Limb (tissue), 2 donors: Measurements from ENCODE around the gene PRKCB.
A peak's percentile ranks its signal among the peaks of the same experiment; 100 is the strongest.

Experiments used
- DNase-seq, 2 donors: peaks; one replicate each; pipeline ENCODE4 v3.0.0-alpha.2; 2016; ENCODE audit errors: extremely low spot score in 2 of 2

PRKCB gene

GRCh38 chr16:23836404-23837311 is 875 bp downstream of the PRKCB start:
- peak in 1 of 2 donors; percentile 46 for DNase-seq

DNA sequence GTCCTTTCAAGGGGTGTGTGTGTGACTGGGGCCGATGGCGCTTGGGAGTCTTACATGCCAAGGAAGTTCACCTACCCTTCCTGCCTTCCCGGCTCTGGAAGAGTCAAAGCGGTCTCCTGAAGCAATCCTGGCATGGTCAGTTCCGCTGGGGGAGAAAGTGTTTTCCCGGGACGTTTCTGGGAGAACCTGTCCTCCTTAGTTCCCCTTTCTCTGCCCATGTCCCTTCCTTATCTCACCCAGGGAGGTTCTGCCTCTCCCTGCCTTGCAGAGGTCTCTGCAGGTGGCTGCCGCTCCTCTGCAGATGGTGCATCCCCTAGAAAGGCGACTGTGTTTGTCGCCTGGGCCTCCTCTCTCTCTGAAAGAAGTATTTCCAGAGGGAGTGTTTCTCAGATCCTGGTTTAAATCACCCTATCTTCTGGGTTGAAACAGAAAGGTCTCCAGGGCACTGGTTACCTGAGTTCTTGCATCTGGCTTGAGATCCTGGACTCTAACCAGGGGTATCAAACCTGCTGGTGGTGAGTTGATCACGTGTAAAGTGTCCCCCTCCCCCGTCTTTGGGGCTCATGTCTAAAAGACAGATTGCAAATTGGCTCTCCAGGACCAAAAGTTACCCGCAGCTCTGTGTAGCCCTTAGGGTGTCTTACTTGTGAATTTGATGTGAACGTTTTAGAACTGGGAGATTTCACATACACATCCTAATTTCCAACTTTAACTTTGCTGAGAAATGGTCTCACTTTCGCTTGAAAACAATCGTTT is 1.9 kb downstream of the PRKCB start:
- no peak for DNase-seq

- no peak for DNase-seq
Measured at GRCh38 chr16:23838485-23839142, 2.8 kb downstream of the PRKCB start.

- DNase-seq, result no peak
Measured at GRCh38 chr16:23840310-23840709, 4.5 kb downstream of the PRKCB start.

GRCh38 chr16:23842137-23842600 is 6.4 kb downstream of the PRKCB start:
- no peak for DNase-seq

- no peak for DNase-seq
Measured at GRCh38 chr16:23843143-23843542, 7.4 kb downstream of the PRKCB start.

DNA sequence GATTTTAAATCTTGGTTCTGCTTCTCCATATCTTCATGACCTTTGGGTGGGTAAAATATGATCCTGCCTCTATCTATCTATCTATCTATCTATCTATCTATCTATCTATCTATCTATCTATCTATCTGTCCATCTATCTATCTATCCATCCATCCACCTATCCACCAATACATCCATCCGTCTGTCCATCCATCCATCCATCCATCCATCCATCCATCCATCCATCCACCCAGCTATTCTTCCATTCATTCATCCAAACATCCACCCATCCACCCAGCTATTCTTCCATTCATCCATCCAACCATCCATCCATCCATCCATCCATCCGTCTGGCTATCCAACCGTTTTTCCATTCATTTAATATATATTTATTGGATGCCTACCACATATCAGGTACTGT is 11.5 kb downstream of the PRKCB start:
- DNase-seq, result no peak

DNA sequence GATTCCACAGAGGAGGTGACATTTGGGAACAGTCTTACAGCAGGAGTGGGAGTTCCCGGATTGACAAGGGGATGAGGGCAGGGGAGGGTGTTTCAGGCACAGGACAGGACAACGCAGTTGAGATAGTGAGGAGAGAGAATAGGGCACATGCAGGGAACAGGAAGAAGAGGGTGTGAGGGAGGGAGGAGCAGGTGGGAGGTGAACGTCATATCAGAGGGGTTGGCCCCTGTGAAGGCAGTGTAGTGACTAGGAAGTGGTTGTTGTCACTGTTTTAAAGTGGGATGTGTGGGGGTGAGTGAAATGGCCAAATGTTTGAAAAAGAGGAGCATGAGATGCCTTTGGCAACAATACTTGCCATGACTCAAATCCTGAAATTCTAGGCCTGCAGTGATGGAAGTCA is 12.2 kb downstream of the PRKCB start:
- DNase-seq, result no peak

DNA sequence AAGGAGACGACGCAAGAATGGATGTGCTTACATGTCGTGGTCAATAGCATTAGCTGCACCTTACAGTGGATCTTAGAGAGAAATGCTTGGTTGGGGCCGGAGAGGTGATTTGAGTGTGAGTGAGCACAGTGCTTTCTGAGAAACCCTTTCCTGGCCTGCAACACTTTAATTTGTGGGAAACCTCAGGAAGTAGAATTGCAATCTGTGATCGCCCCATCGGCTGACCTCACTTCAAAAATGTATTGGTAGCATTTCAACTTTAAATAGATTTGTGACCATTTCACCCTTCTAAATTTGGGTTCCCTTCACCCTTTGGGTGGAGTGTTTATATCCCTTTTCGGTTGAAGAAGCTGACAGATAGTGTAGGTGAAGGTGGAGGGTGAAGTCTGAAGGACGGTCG is 13.2 kb downstream of the PRKCB start:
- no peak for DNase-seq

- no peak for DNase-seq
Measured at GRCh38 chr16:23852794-23853562, 17.2 kb downstream of the PRKCB start.

- no peak for DNase-seq
Measured at GRCh38 chr16:23855010-23855409, 19.2 kb downstream of the PRKCB start.

DNA sequence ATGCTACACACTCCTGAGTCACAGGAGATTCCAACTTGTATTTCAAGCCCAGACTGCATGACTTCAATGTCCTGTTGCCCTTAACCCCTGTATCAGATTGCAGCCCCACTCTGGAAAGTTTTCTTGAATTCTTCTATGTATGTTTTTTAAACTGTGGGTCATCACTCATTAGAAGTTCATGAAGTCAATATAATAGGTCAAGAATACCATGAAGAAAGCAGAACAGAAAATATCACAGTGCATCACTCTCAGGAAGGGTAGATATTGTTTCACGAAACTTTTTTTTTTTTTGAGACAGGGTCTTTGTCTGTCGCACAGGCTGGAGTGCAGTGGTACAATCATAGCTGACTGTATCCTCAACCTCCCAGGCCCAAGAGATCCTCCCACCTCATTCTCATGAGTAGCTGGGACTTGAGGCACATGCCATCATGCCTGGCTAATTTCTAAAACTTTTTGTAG is 20.5 kb downstream of the PRKCB start:
- DNase-seq, result no peak

- peak in 1 of 2 donors; percentile 32 for DNase-seq
Measured at GRCh38 chr16:23857256-23857880, 21.6 kb downstream of the PRKCB start.

GRCh38 chr16:23857881-23858269 is 22.1 kb downstream of the PRKCB start:
- DNase-seq, result no peak

DNA sequence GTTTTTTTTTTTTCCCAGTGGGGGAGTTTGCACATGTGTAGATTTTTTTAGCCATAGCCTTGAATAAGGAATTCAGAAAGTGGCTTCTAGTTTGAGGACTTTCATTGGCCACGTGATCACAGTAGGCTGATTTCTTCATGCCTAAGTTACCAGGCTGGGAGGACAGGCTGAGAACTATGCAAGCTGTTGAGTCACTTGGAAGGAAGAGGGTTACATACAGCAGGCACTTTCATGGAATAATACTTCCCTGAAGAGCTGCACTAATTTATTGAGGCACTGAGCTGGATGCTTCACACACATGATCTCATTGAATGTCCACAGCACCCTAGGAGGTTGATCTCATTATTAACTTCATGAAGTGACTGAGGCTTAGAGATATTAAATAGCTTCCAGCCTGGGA is 22.8 kb downstream of the PRKCB start:
- no peak for DNase-seq

- DNase-seq, result no peak
Measured at GRCh38 chr16:23859713-23860269, 24.0 kb downstream of the PRKCB start.

- no peak for DNase-seq
Measured at GRCh38 chr16:23861874-23862273, 26.1 kb downstream of the PRKCB start.

DNA sequence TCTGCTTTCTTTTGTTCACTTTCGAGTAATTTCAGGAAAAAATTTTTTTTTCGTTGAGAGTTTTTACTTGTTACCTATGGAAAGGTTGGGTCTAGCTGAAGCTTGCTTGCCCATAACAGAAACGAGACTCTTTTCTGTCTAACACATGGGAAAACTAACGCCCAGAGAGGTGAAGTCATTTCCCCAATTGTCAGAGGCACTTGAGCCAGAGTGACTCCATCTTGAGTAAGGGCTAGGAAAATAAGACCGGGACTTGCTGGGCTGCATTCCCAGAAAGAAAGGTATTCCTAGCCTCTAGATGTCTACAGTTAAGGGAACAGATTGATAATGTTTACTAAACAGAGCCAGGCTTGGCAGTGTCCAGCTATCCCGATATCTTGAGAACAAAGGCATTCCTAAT is 26.8 kb downstream of the PRKCB start:
- no peak for DNase-seq

DNA sequence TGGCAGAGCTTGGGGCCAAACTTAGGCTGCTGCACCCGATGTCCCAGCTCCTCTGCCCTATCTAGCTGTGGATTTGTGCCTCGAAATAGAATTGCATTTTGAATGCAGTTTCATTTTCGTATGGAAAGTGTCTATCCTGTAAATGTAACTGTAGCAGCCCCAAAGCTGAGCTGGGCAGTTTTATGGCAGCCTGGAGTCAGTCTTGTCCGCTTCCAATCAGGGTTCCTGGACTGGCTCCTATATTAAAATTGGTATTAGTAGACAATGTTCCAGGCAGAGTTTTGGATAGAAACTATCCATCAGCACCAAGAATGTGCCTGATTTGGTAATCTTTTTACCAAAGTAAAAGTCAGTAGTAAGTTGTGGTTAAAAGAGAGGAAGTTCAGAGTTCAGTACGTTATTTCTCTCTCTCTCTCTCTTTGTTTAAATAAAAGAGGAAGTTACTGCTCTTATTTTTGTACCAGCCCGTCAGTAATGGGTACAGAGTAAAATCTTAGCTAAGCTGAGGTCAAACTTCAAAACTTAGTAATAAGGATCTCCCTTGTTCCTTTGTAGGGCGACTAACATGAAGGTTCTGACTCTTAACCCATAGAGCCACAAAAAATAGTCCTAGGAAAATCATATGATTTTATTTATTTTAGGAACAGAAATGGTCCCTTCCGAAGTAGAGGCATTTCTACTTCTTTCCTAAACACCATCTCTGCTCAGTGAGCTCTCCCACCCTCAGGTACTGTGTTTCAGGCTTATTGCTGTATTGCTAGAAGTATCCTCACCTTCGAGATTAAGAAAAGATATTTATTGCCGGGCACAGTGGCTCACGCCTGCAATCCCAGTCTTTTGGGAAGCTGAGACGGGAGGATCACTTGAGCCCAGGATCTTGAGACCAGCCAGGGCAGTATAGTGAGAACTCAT is 28.0 kb downstream of the PRKCB start:
- DNase-seq, result no peak
